ENCODE data around the gene VSTM2B.
"Not testable (repeated sequence)": the region's sequence is repeated elsewhere in the genome, so short reads cannot be mapped to it uniquely, and the experiment has no call there.

The VSTM2B gene

GRCh38 chr19:29530540-29531457, 5.0 kb downstream of the VSTM2B start:
- no peak for DNase-seq (ENCODE audit: low spot score)

- DNase-seq (ENCODE audit: low spot score): no peak
Observed at GRCh38 chr19:29531458-29532025, 5.7 kb downstream of the VSTM2B start.

GRCh38 chr19:29532097-29532496, 6.3 kb downstream of the VSTM2B start:
- DNase-seq (ENCODE audit: low spot score): no peak

- DNase-seq (ENCODE audit: low spot score): no peak
Observed at GRCh38 chr19:29532956-29533355, 7.2 kb downstream of the VSTM2B start.

GRCh38 chr19:29533578-29534544, 8.1 kb downstream of the VSTM2B start:
- DNase-seq (ENCODE audit: low spot score): no peak

GRCh38 chr19:29535214-29535831, 9.5 kb downstream of the VSTM2B start:
- no peak for DNase-seq (ENCODE audit: low spot score)

- no peak for DNase-seq (ENCODE audit: low spot score)
Observed at GRCh38 chr19:29535984-29536508, 10.3 kb downstream of the VSTM2B start.

- no peak for DNase-seq (ENCODE audit: low spot score)
Observed at GRCh38 chr19:29537181-29537580, 11.4 kb downstream of the VSTM2B start.

GRCh38 chr19:29537601-29538000, 11.8 kb downstream of the VSTM2B start:
- DNase-seq (ENCODE audit: low spot score): no peak

GRCh38 chr19:29538146-29538545, 12.4 kb downstream of the VSTM2B start:
- no peak for DNase-seq (ENCODE audit: low spot score)

GRCh38 chr19:29538651-29539050, 12.9 kb downstream of the VSTM2B start:
- no peak for DNase-seq (ENCODE audit: low spot score)

- DNase-seq (ENCODE audit: low spot score): no peak
Observed at GRCh38 chr19:29539131-29539530, 13.3 kb downstream of the VSTM2B start.

GRCh38 chr19:29539670-29540069, 13.9 kb downstream of the VSTM2B start:
- DNase-seq (ENCODE audit: low spot score): no peak

- DNase-seq (ENCODE audit: low spot score): no peak
Observed at GRCh38 chr19:29540114-29540513, 14.3 kb downstream of the VSTM2B start.

GRCh38 chr19:29541473-29542253, 15.9 kb downstream of the VSTM2B start:
- DNase-seq (ENCODE audit: low spot score): no peak

GRCh38 chr19:29542327-29542726, 16.5 kb downstream of the VSTM2B start:
- no peak for DNase-seq (ENCODE audit: low spot score)

- DNase-seq (ENCODE audit: low spot score): no peak
Observed at GRCh38 chr19:29542776-29543175, 17.0 kb downstream of the VSTM2B start.

GRCh38 chr19:29543381-29543780, 17.6 kb downstream of the VSTM2B start:
- DNase-seq (ENCODE audit: low spot score): no peak

GRCh38 chr19:29544656-29545360, 19.0 kb downstream of the VSTM2B start:
- DNase-seq (ENCODE audit: low spot score): no peak

GRCh38 chr19:29545447-29545846, 19.7 kb downstream of the VSTM2B start:
- DNase-seq (ENCODE audit: low spot score): not testable (repeated sequence)
